ENCODE measurements around the gene IL1R2. TPM values are rescaled to one million over a fixed set of nuclear protein-coding genes. Genes with fewer than 3 reads are reported as not detected.

Gene IL1R2
- total and polyA plus RNA-seq, 2 of the 13 experiments (the other 11 are each of a cell fraction or from before 2014, with no cell fraction given), result 3.6 to 7.3 TPM

DNA sequence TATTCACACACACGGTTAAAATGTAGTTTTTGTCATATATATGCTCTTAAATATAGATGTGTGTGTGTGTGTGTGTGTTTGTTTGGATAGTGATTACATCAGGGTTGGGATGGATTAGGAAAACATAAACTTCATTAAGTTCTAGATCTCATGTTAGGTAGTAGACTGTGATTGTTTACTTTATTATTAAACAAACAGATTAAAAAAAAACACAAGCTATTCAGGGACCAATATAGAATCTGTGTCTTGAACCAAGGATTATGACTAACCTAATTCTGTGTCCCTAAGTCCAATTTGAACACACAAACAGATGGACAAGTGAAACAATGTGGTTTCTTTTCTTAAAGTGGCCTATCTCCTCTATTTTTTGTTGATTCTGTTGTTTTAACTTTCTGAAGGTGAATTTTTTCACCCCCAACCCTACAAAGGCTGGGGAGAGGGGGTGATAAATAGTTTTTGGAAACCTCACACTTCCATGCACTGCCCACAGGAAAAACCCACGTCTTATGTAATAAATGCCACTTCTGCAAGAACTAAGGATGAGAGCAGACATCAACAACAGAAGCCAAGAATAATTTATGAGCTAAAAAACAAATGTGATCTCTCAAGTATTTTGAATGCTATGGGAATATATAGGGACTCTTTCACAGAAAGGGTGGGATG lies 40.7 kb downstream of the IL1R2 start (continued):
- TF ChIP-seq ZNF329 (CRISPR knock-in tag; IDR thresholded peaks at IDR 0.05; ENCODE audit: low read depth) (no peak), CREM (IDR thresholded peaks at IDR 0.05) (peak; percentile 30; the same call in 1 of the 2 replicates), CREM (CRISPR knock-in tag; IDR thresholded peaks at IDR 0.05) (no peak), FOXC1 (CRISPR knock-in tag; IDR thresholded peaks at IDR 0.05; ENCODE audit: borderline replicate concordance) (no peak), SMARCC2 (IDR thresholded peaks at IDR 0.05) (no peak), ZNF780A (CRISPR knock-in tag; IDR thresholded peaks at IDR 0.05) (no peak), ZC3H4 (CRISPR knock-in tag; IDR thresholded peaks at IDR 0.05; ENCODE audit: borderline replicate concordance) (no peak), ZNF431 (CRISPR knock-in tag; IDR thresholded peaks at IDR 0.05; ENCODE audit: borderline replicate concordance, low read depth) (no peak), ZFP36L1 (CRISPR knock-in tag; IDR thresholded peaks at IDR 0.05) (no peak), ZNF703 (CRISPR knock-in tag; IDR thresholded peaks at IDR 0.05; ENCODE audit: borderline replicate concordance) (no peak), ZC3H13 (CRISPR knock-in tag; IDR thresholded peaks at IDR 0.05) (no peak), BCL6 (CRISPR knock-in tag; IDR thresholded peaks at IDR 0.05) (peak; percentile 39; the same call in 1 of the 2 replicates), HDAC2 (CRISPR knock-in tag; IDR thresholded peaks at IDR 0.05) (no peak), CCAR2 (optimal IDR thresholded peaks at IDR 0.05; ENCODE audit: low read depth, low read length) (peak; percentile 11), ESRRA (CRISPR knock-in tag; IDR thresholded peaks at IDR 0.05; ENCODE audit: low read depth) (no peak), TARDBP (CRISPR knock-in tag; IDR thresholded peaks at IDR 0.05) (no peak), TRIM24 (CRISPR knock-in tag; IDR thresholded peaks at IDR 0.05) (no peak), ZNF331 (CRISPR knock-in tag; IDR thresholded peaks at IDR 0.05) (no peak), PPARG (CRISPR knock-in tag; conservative IDR thresholded peaks at IDR 0.05) (0 out of 2 replicates have a peak, but pooled peaks have one; percentile 3), ZBTB8A (CRISPR knock-in tag; IDR thresholded peaks at IDR 0.05; ENCODE audit: borderline replicate concordance, low read depth) (no peak), SALL1 (CRISPR knock-in tag; IDR thresholded peaks at IDR 0.05) (no peak)
- TF ChIP-seq, protein P1, sequence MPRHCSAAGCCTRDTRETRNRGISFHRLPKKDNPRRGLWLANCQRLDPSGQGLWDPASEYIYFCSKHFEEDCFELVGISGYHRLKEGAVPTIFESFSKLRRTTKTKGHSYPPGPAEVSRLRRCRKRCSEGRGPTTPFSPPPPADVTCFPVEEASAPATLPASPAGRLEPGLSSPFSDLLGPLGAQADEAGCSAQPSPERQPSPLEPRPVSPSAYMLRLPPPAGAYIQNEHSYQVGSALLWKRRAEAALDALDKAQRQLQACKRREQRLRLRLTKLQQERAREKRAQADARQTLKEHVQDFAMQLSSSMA (CRISPR knock-in tag; IDR thresholded peaks at IDR 0.05), result no peak
- TF ChIP-seq, protein P2, sequence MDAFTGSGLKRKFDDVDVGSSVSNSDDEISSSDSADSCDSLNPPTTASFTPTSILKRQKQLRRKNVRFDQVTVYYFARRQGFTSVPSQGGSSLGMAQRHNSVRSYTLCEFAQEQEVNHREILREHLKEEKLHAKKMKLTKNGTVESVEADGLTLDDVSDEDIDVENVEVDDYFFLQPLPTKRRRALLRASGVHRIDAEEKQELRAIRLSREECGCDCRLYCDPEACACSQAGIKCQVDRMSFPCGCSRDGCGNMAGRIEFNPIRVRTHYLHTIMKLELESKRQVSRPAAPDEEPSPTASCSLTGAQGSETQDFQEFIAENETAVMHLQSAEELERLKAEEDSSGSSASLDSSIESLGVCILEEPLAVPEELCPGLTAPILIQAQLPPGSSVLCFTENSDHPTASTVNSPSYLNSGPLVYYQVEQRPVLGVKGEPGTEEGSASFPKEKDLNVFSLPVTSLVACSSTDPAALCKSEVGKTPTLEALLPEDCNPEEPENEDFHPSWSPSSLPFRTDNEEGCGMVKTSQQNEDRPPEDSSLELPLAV (CRISPR knock-in tag; conservative IDR thresholded peaks at IDR 0.05; ENCODE audit: low read depth), result no peak
- TF ChIP-seq, protein P3, sequence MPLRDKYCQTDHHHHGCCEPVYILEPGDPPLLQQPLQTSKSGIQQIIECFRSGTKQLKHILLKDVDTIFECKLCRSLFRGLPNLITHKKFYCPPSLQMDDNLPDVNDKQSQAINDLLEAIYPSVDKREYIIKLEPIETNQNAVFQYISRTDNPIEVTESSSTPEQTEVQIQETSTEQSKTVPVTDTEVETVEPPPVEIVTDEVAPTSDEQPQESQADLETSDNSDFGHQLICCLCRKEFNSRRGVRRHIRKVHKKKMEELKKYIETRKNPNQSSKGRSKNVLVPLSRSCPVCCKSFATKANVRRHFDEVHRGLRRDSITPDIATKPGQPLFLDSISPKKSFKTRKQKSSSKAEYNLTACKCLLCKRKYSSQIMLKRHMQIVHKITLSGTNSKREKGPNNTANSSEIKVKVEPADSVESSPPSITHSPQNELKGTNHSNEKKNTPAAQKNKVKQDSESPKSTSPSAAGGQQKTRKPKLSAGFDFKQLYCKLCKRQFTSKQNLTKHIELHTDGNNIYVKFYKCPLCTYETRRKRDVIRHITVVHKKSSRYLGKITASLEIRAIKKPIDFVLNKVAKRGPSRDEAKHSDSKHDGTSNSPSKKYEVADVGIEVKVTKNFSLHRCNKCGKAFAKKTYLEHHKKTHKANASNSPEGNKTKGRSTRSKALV (CRISPR knock-in tag; IDR thresholded peaks at IDR 0.05), result 0 out of 2 replicates have a peak, but pooled peaks have one; percentile 64
- TF ChIP-seq, protein P4, sequence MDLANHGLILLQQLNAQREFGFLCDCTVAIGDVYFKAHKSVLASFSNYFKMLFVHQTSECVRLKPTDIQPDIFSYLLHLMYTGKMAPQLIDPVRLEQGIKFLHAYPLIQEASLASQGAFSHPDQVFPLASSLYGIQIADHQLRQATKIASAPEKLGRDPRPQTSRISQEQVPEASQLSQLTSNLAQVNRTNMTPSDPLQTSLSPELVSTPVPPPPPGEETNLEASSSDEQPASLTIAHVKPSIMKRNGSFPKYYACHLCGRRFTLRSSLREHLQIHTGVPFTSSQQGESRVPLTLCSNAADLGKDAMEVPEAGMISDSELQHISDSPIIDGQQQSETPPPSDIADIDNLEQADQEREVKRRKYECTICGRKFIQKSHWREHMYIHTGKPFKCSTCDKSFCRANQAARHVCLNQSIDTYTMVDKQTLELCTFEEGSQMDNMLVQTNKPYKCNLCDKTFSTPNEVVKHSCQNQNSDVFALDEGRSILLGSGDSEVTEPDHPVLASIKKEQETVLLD (CRISPR knock-in tag; IDR thresholded peaks at IDR 0.05; ENCODE audit: low read depth), result no peak
